CD4-positive, alpha-beta T cell treated with Interleukin-6 for 4 hours (primary cell): Measurements from ENCODE around the gene APEH.
A peak's percentile ranks its signal among the peaks of the same experiment; 100 is the strongest.

ENCODE experiments used
- DNase-seq: peaks from one replicate; pipeline ENCODE4 v3.0.0-alpha.2; 2020; ENCODE audit warnings: mixed read lengths

The APEH gene

GRCh38 chr3:49673715-49674496, at the start of gene APEH:
APEH (plus strand) TSS chr3:49674351; CDS start chr3:49674402, 51 bp downstream.
- DNase-seq: peak; percentile 98

GRCh38 chr3:49625071-49625470, 49.1 kb upstream of the APEH start:
- no peak for DNase-seq

- no peak for DNase-seq
These were observed 48.0 kb upstream of the APEH start for GRCh38 chr3:49626101-49626581.

GRCh38 chr3:49626796-49627195, 47.4 kb upstream of the APEH start:
- DNase-seq: no peak

- DNase-seq: no peak
These were observed 46.5 kb upstream of the APEH start for GRCh38 chr3:49627634-49628033.

GRCh38 chr3:49628249-49628648, 45.9 kb upstream of the APEH start:
- no peak for DNase-seq

- no peak for DNase-seq
These were observed 44.7 kb upstream of the APEH start for GRCh38 chr3:49629451-49629850.

- no peak for DNase-seq
These were observed 44.3 kb upstream of the APEH start for GRCh38 chr3:49629866-49630265.

GRCh38 chr3:49630784-49631183, 43.4 kb upstream of the APEH start:
- DNase-seq: no peak

GRCh38 chr3:49634736-49635135, 39.4 kb upstream of the APEH start:
- no peak for DNase-seq

- DNase-seq: no peak
These were observed 37.1 kb upstream of the APEH start for GRCh38 chr3:49636883-49637609.

- no peak for DNase-seq
These were observed 35.7 kb upstream of the APEH start for GRCh38 chr3:49638445-49638844.

GRCh38 chr3:49639551-49639950, 34.6 kb upstream of the APEH start:
- DNase-seq: no peak

- DNase-seq: no peak
These were observed 32.9 kb upstream of the APEH start for GRCh38 chr3:49641292-49641691.

- no peak for DNase-seq
These were observed 32.0 kb upstream of the APEH start for GRCh38 chr3:49641921-49642707.

GRCh38 chr3:49642708-49643145, 31.4 kb upstream of the APEH start:
- no peak for DNase-seq

- DNase-seq: no peak
These were observed 29.5 kb upstream of the APEH start for GRCh38 chr3:49644684-49645083.

GRCh38 chr3:49646236-49646635, 27.9 kb upstream of the APEH start:
- DNase-seq: no peak

- no peak for DNase-seq
These were observed 26.4 kb upstream of the APEH start for GRCh38 chr3:49647741-49648140.

- no peak for DNase-seq
These were observed 25.7 kb upstream of the APEH start for GRCh38 chr3:49648354-49649019.

GRCh38 chr3:49649576-49649975, 24.6 kb upstream of the APEH start:
- no peak for DNase-seq

- no peak for DNase-seq
These were observed 24.0 kb upstream of the APEH start for GRCh38 chr3:49650177-49650576.

GRCh38 chr3:49650637-49651036, 23.5 kb upstream of the APEH start:
- DNase-seq: no peak
